ENCODE measurements around the gene CDH19. TPM values are rescaled to one million over a fixed set of nuclear protein-coding genes. Genes with fewer than 3 reads are reported as not detected.

The CDH19 gene
- 25.1 TPM for total RNA-seq
- long read RNA-seq, full-length matches to known transcripts = 7 of 10 reads
- long read RNA-seq, partial matches to known transcripts = 0 of 10 reads
- long read RNA-seq, other reads (novel, unspliced or antisense) = 3 of 10 reads

- intact Hi-C loops (cut with DNase I) = loop anchor here (10.0 kb wide), 1 partner anchor 121 kb away; no protein-coding TSS in a partner anchor
- no peak for DNase-seq (ENCODE audit: missing footprints)
- peak; percentile 94 for ATAC-seq
Measured at GRCh38 chr18:66603941-66604627, at the start of gene CDH19. Gene CDH19 (minus strand): TSS chr18:66604090. CDS start chr18:66572204, 31,886 bp downstream.

GRCh38 chr18:66647671-66648070 lies 43.8 kb upstream of the CDH19 start:
- intact Hi-C loops (cut with DNase I) = no loop called here
- DNase-seq (ENCODE audit: missing footprints) = no peak
- no peak for ATAC-seq

- no peak for ATAC-seq
Measured at GRCh38 chr18:66646609-66647008, 42.7 kb upstream of the CDH19 start.

GRCh38 chr18:66645983-66646382 lies 42.1 kb upstream of the CDH19 start:
- DNase-seq (ENCODE audit: missing footprints) (no peak), ATAC-seq (no peak)
- intact Hi-C loops (cut with DNase I) = no loop called here

More at GRCh38 chr18:66646609-66647008, 42.7 kb upstream of the CDH19 start:
- no peak for DNase-seq (ENCODE audit: missing footprints)
- intact Hi-C loops (cut with DNase I) = no loop called here

- no peak for DNase-seq (ENCODE audit: missing footprints)
- ATAC-seq = peak; percentile 27
- intact Hi-C loops (cut with DNase I) = no loop called here
Measured at GRCh38 chr18:66641056-66641455, 37.2 kb upstream of the CDH19 start.

GRCh38 chr18:66640431-66640830 lies 36.5 kb upstream of the CDH19 start:
- intact Hi-C loops (cut with DNase I) = no loop called here
- peak; percentile 52 for DNase-seq (ENCODE audit: missing footprints)
- ATAC-seq = peak; percentile 92

GRCh38 chr18:66638856-66639629 lies 35.2 kb upstream of the CDH19 start:
- intact Hi-C loops (cut with DNase I) = no loop called here
- ATAC-seq (no peak), DNase-seq (ENCODE audit: missing footprints) (no peak)

- ATAC-seq = peak; percentile 73
- DNase-seq (ENCODE audit: missing footprints) = no peak
- intact Hi-C loops (cut with DNase I) = no loop called here
Measured at GRCh38 chr18:66635342-66635741, 31.5 kb upstream of the CDH19 start.

- intact Hi-C loops (cut with DNase I) = no loop called here
- ATAC-seq = no peak
- no peak for DNase-seq (ENCODE audit: missing footprints)
Measured at GRCh38 chr18:66632756-66633155, 28.9 kb upstream of the CDH19 start.

GRCh38 chr18:66630831-66631230 lies 26.9 kb upstream of the CDH19 start:
- DNase-seq (ENCODE audit: missing footprints) (no peak), ATAC-seq (no peak)
- intact Hi-C loops (cut with DNase I) = no loop called here

- ATAC-seq (no peak), DNase-seq (ENCODE audit: missing footprints) (no peak)
- intact Hi-C loops (cut with DNase I) = no loop called here
Measured at GRCh38 chr18:66623821-66624220, 19.9 kb upstream of the CDH19 start.

GRCh38 chr18:66621816-66622576 lies 18.1 kb upstream of the CDH19 start:
- no peak for ATAC-seq
- intact Hi-C loops (cut with DNase I) = no loop called here
- DNase-seq (ENCODE audit: missing footprints) = no peak

GRCh38 chr18:66616523-66616983 lies 12.7 kb upstream of the CDH19 start:
- intact Hi-C loops (cut with DNase I) = no loop called here
- no peak for ATAC-seq
- peak; percentile 59 for DNase-seq (ENCODE audit: missing footprints)

- ATAC-seq (no peak), DNase-seq (ENCODE audit: missing footprints) (no peak)
- intact Hi-C loops (cut with DNase I) = no loop called here
Measured at GRCh38 chr18:66615176-66615575, 11.3 kb upstream of the CDH19 start.

GRCh38 chr18:66607632-66608031 lies 3.7 kb upstream of the CDH19 start:
- ATAC-seq (no peak), DNase-seq (ENCODE audit: missing footprints) (no peak)
- intact Hi-C loops (cut with DNase I) = loop anchor here (10.0 kb wide), 1 partner anchor 117 kb away; no protein-coding TSS in a partner anchor

- ATAC-seq (no peak), DNase-seq (ENCODE audit: missing footprints) (no peak)
- intact Hi-C loops (cut with DNase I) = loop anchor here (10.0 kb wide), 1 partner anchor 123 kb away; no protein-coding TSS in a partner anchor
Measured at GRCh38 chr18:66601649-66602048, 2.2 kb downstream of the CDH19 start.

GRCh38 chr18:66599190-66599589 lies 4.7 kb downstream of the CDH19 start:
- intact Hi-C loops (cut with DNase I) = no loop called here
- ATAC-seq = no peak
- no peak for DNase-seq (ENCODE audit: missing footprints)

GRCh38 chr18:66587430-66587829 lies 16.5 kb downstream of the CDH19 start:
- intact Hi-C loops (cut with DNase I) = loop anchor here (10.0 kb wide), 1 partner anchor 53 kb away; no protein-coding TSS in a partner anchor
- DNase-seq (ENCODE audit: missing footprints) (no peak), ATAC-seq (no peak)

- intact Hi-C loops (cut with DNase I) = loop anchor here (10.0 kb wide), 1 partner anchor 47 kb away; no protein-coding TSS in a partner anchor
- no peak for ATAC-seq
- DNase-seq (ENCODE audit: missing footprints) = no peak
Measured at GRCh38 chr18:66582211-66582610, 21.7 kb downstream of the CDH19 start.

Data from Right ventricle myocardium inferior (tissue), 1 donor.